HG02623 (cell line): Measurements from ENCODE around the gene RPLP2.

Source experiments
- ATAC-seq: cut with Tn5 transposase; IDR thresholded peaks from one replicate; pipeline ENCODE4 v1.9.1; 2021; ENCODE audit warnings: moderate library complexity; ENCODE audit not compliant: unreplicated experiment

The RPLP2 gene

GRCh38 chr11:862081-862661 lies 52.4 kb downstream of the RPLP2 start:
- no peak for ATAC-seq
